H9 (cell line): ENCODE results near the gene TTC23. TPM values are rescaled to one million over a fixed set of nuclear protein-coding genes. Genes with fewer than 3 reads are reported as not detected.

Source experiments
- DNase-seq: peaks from one replicate; pipeline ENCODE4 v3.0.0-alpha.2; 2017
- H2AFZ ChIP-seq: one replicate; pipeline ENCODE4 v1.6.1; 2013; ENCODE audit warnings: mild to moderate bottlenecking, low read length, control low read depth, moderate library complexity
- H2AK5ac ChIP-seq: 2 replicates; pipeline ENCODE4 v1.6.1; 2013; ENCODE audit warnings: low read length, control low read depth, mixed read lengths; ENCODE audit not compliant: insufficient read length
- H2BK120ac ChIP-seq: one replicate; pipeline ENCODE4 v1.6.1; 2013; ENCODE audit warnings: low read depth, mild to moderate bottlenecking, low read length, control low read depth, inconsistent platforms; ENCODE audit not compliant: poor library complexity, severe bottlenecking
- H2BK12ac ChIP-seq: 2 replicates; pipeline ENCODE4 v1.6.1; 2013; ENCODE audit warnings: low read length, control low read depth, mixed read lengths, low read depth; ENCODE audit not compliant: insufficient read length
- H2BK15ac ChIP-seq: 2 replicates; pipeline ENCODE4 v1.6.1; 2013; ENCODE audit warnings: low read depth, low read length, control low read depth
- H2BK20ac ChIP-seq: one replicate; pipeline ENCODE4 v1.6.1; 2013; ENCODE audit warnings: low read depth, mild to moderate bottlenecking, low read length, control low read depth, inconsistent platforms; ENCODE audit not compliant: poor library complexity, severe bottlenecking
- H2BK5ac ChIP-seq: 2 replicates; pipeline ENCODE4 v1.6.1; 2013; ENCODE audit warnings: low read length, control low read depth, mixed read lengths; ENCODE audit not compliant: insufficient read length
- H3K14ac ChIP-seq: 2 replicates; pipeline ENCODE4 v1.6.1; 2013; ENCODE audit warnings: low read length, control low read depth; ENCODE audit not compliant: insufficient read depth
- H3K18ac ChIP-seq: 2 replicates; pipeline ENCODE4 v1.6.1; 2013; ENCODE audit warnings: low read depth, mild to moderate bottlenecking, mixed read lengths, low read length, control low read depth; ENCODE audit not compliant: insufficient read length
- H3K23ac ChIP-seq: 2 replicates; pipeline ENCODE4 v1.6.1; 2013; ENCODE audit warnings: low read length, control low read depth, mixed read lengths, low read depth; ENCODE audit not compliant: insufficient read length
- H3K23me2 ChIP-seq: 2 replicates; pipeline ENCODE4 v1.6.1; 2013; ENCODE audit warnings: low read depth, mild to moderate bottlenecking, mixed read lengths, low read length, control low read depth; ENCODE audit not compliant: insufficient read length, poor library complexity, severe bottlenecking
- H3K27ac ChIP-seq: 2 replicates; pipeline ENCODE4 v1.5.1; 2013; ENCODE audit warnings: low read length, control low read depth, mixed read lengths, low read depth; ENCODE audit not compliant: insufficient read length
- H3K27me3 ChIP-seq: 2 replicates; pipeline ENCODE4 v1.6.1; 2013; ENCODE audit warnings: low read length, control low read depth, inconsistent platforms; ENCODE audit not compliant: insufficient read depth
- H3K4ac ChIP-seq: 2 replicates; pipeline ENCODE4 v1.6.1; 2013; ENCODE audit warnings: low read depth, mild to moderate bottlenecking, control low read depth, inconsistent platforms, low read length, moderate library complexity
- H3K4me1 ChIP-seq: 2 replicates; pipeline ENCODE4 v1.6.1; 2013; ENCODE audit warnings: low read length, control low read depth, inconsistent platforms; ENCODE audit not compliant: insufficient read depth
- H3K4me2 ChIP-seq: 2 replicates; pipeline ENCODE4 v1.6.1; 2013; ENCODE audit warnings: low read length, control low read depth, mixed read lengths; ENCODE audit not compliant: insufficient read length, insufficient read depth
- H3K56ac ChIP-seq: 2 replicates; pipeline ENCODE4 v1.6.1; 2013; ENCODE audit warnings: low read depth, mild to moderate bottlenecking, mixed read lengths, low read length, control low read depth; ENCODE audit not compliant: insufficient read length
- H3K79me1 ChIP-seq: 2 replicates; pipeline ENCODE4 v1.6.1; 2013; ENCODE audit warnings: low read depth, mild to moderate bottlenecking, moderate library complexity, low read length, control low read depth, inconsistent platforms; ENCODE audit not compliant: insufficient read depth, poor library complexity, severe bottlenecking
- H3K79me2 ChIP-seq: 2 replicates; pipeline ENCODE4 v1.6.1; 2013; ENCODE audit warnings: low read length, control low read depth, inconsistent platforms; ENCODE audit not compliant: insufficient read depth
- H3K9ac ChIP-seq: 2 replicates; pipeline ENCODE4 v1.6.1; 2013; ENCODE audit warnings: low read length, control low read depth, mixed read lengths; ENCODE audit not compliant: insufficient read length; ENCODE audit errors: extremely low read depth
- H3K9me3 ChIP-seq: one replicate; pipeline ENCODE4 v1.6.1; 2013; ENCODE audit warnings: low read depth, low read length, inconsistent platforms; ENCODE audit not compliant: control insufficient read depth
- H3T11ph ChIP-seq: one replicate; pipeline ENCODE4 v1.6.1; 2013; ENCODE audit warnings: mild to moderate bottlenecking, low read length, control low read depth, inconsistent platforms
- H4K20me1 ChIP-seq: one replicate; pipeline ENCODE4 v1.6.1; 2013; ENCODE audit not compliant: control insufficient read depth, insufficient read length, insufficient read depth
- H4K5ac ChIP-seq: 2 replicates; pipeline ENCODE4 v1.6.1; 2013; ENCODE audit warnings: low read depth, mild to moderate bottlenecking, mixed read lengths, low read length, control low read depth; ENCODE audit not compliant: insufficient read length
- H4K8ac ChIP-seq: replicated peaks from 2 replicates; pipeline ENCODE4 v1.6.1; 2013; ENCODE audit warnings: low read length, control low read depth, mixed read lengths, low read depth; ENCODE audit not compliant: insufficient read length
- H4K91ac ChIP-seq: 2 replicates; pipeline ENCODE4 v1.6.1; 2013; ENCODE audit warnings: low read depth, mild to moderate bottlenecking, moderate library complexity, mixed read lengths, low read length, control low read depth; ENCODE audit not compliant: insufficient read length
- H3K27ac Mint-ChIP-seq, 3 experiments: 2 replicates in 2 of 3; 3 replicates in 1 of 3; pipeline ENCODE4 v1.8.0; 2020 to 2021; ENCODE audit warnings: mixed read lengths in 3 of 3, mild to moderate bottlenecking in 1 of 3, moderate library complexity in 1 of 3
- H3K27me3 Mint-ChIP-seq: 2 replicates; pipeline ENCODE4 v1.8.0; 2021; ENCODE audit warnings: low read depth, mild to moderate bottlenecking, moderate library complexity, mixed read lengths
- H3K36me3 Mint-ChIP-seq, 3 experiments: 2 replicates in 2 of 3; 3 replicates in 1 of 3; pipeline ENCODE4 v1.8.0; 2020 to 2021; ENCODE audit warnings: low read depth in 3 of 3, mixed read lengths in 3 of 3; ENCODE audit not compliant: insufficient read depth in 1 of 3
- H3K4me1 Mint-ChIP-seq, 2 experiments: 2 replicates each; pipeline ENCODE4 v1.8.0; 2020; ENCODE audit warnings: mixed read lengths in 2 of 2
- H3K4me3 Mint-ChIP-seq, 2 experiments: 2 replicates in 1 of 2; 3 replicates in 1 of 2; pipeline ENCODE4 v1.8.0; 2020 to 2021; ENCODE audit warnings: mild to moderate bottlenecking in 2 of 2, mixed read lengths in 2 of 2, moderate library complexity in 1 of 2
- H3K9me3 Mint-ChIP-seq, 2 experiments: 2 replicates in 1 of 2; 3 replicates in 1 of 2; pipeline ENCODE4 v1.8.0; 2020; ENCODE audit warnings: mild to moderate bottlenecking in 2 of 2, mixed read lengths in 2 of 2, moderate library complexity in 1 of 2
- CTCF ChIP-seq: fragments of 200-600 bp; sonication (generic); conservative IDR thresholded peaks from 3 replicates; pipeline ENCODE4 v1.8.0; 2021; ENCODE audit warnings: antibody characterized with exemption, mild to moderate bottlenecking
- WGBS: extraction: QIAGEN DNeasy Blood & Tissue Kit; methylation state at CpG from one replicate; pipeline ENCODE4 v1.1.7; 2013; ENCODE audit warnings: missing lambda C conversion rate, low lambda C conversion rate, mixed read lengths; ENCODE audit not compliant: insufficient read length; ENCODE audit errors: extremely low coverage; 5-methylcytosine and 5-hydroxymethylcytosine counted together
- total RNA-seq: library from RNA; stranded (reverse); gene quantifications from 2 replicates; pipeline ENCODE4 v1.2.1, GENCODE V29; 2021

The TTC23 gene
- total RNA-seq, 1 experiment from 2014 or later: 14.3 TPM

DNA sequence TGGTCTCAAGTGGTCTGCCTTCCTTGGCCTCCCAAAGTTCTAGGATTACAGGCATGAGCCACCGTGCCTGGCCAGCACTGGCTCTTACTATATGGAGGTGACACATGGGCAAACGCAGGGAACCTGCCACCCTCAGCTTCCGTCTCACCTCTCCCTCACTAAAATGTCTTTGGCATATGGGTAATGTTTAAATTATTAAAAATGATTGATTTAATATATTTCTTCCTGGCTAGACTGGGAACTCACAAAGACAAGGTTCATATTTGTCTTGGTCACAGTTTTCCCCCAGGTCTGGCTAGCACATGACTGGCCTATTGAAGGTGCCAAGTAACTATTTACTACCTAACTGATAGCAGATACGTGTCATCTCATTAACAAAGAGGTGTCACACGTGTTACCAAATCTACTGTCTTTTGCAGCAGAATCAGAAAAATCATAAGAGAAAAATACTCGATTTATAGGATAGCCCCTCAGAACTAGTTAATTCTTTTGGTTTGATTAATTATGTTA, 96.3 kb downstream of the TTC23 start:
- Histone ChIP-seq H2BK15ac (no peak overlapping the region), H3K4ac (no peak overlapping the region), H2BK12ac (no peak overlapping the region), H4K8ac (no peak overlapping the region), H3K9me3 (no peaks in the 10 kb centered on the region), H3K14ac (no peak overlapping the region), H3K27me3 (no peaks in the 10 kb centered on the region), H2AFZ (no peak overlapping the region), H3K79me2 (no peaks in the 10 kb centered on the region), H4K91ac (no peak overlapping the region), H4K20me1 (no peaks in the 10 kb centered on the region), H3K18ac (no peak overlapping the region), H2AK5ac (no peak overlapping the region), H2BK5ac (no peak overlapping the region), H3K4me2 (no peak overlapping the region), H3T11ph (no peak overlapping the region), H3K9ac (no peak overlapping the region), H4K5ac (no peak overlapping the region), H3K56ac (no peak overlapping the region), H2BK120ac (no peak overlapping the region), H3K27ac (no peak overlapping the region), H3K79me1 (no peaks in the 10 kb centered on the region), H3K23me2 (no peaks in the 10 kb centered on the region), H2BK20ac (no peak overlapping the region), H3K23ac (no peak overlapping the region), H3K4me1 (peaks cover 3% of the 10 kb centered on the region; the same call in 1 of the 2 replicates)
- peak; percentile 6 for DNase-seq
- no peak for TF ChIP-seq CTCF
- no peaks in the 10 kb centered on the region; a peak in 1 of 5 replicates for H3K9me3 Mint-ChIP-seq
- WGBS: no CpG with 5 or more reads among the region's 6 CpGs
- H3K36me3 Mint-ChIP-seq: peaks cover 7 to 19% (median 8%) of the 10 kb centered on the region in 3 experiments; a peak in 6 of 7 replicates
- H3K27ac Mint-ChIP-seq: no peak overlapping the region
- H3K27me3 Mint-ChIP-seq: no peaks in the 10 kb centered on the region
- H3K4me3 Mint-ChIP-seq: no peak overlapping the region
- peaks cover 23 to 28% of the 10 kb centered on the region in 2 experiments for H3K4me1 Mint-ChIP-seq
